KMS-11 (cell line): ENCODE measurements around the gene APOA4.

ENCODE experiments used
- H2AFZ ChIP-seq: fragments of 200-600 bp; sonication (generic); 2 replicates; pipeline ENCODE4 v1.6.1; 2016; ENCODE audit warnings: antibody characterized with exemption, mixed run types, low read depth
- H3K27ac ChIP-seq: fragments of 200-600 bp; sonication (generic); 2 replicates; pipeline ENCODE4 v1.6.1; 2016; ENCODE audit warnings: mild to moderate bottlenecking, mixed run types
- H3K27me3 ChIP-seq: fragments of 200-600 bp; sonication (generic); 2 replicates; pipeline ENCODE4 v1.6.1; 2017; ENCODE audit warnings: mild to moderate bottlenecking, low read depth, mixed run types, moderate library complexity; ENCODE audit not compliant: insufficient read depth
- H3K36me3 ChIP-seq: fragments of 200-600 bp; sonication (generic); 2 replicates; pipeline ENCODE4 v1.6.1; 2017; ENCODE audit warnings: mild to moderate bottlenecking, mixed run types; ENCODE audit not compliant: insufficient read depth
- H3K4me1 ChIP-seq: fragments of 200-600 bp; sonication (generic); 2 replicates; pipeline ENCODE4 v1.6.1; 2016; ENCODE audit warnings: mild to moderate bottlenecking, low read depth, mixed run types; ENCODE audit not compliant: poor library complexity, severe bottlenecking
- H3K4me2 ChIP-seq: fragments of 200-600 bp; sonication (generic); 2 replicates; pipeline ENCODE4 v1.7.0; 2016; ENCODE audit warnings: mild to moderate bottlenecking, mixed run types
- H3K4me3 ChIP-seq: fragments of 200-600 bp; sonication (generic); IDR thresholded peaks from 2 replicates; pipeline ENCODE4 v1.6.1; 2017; ENCODE audit warnings: low read depth, low read length, mixed read lengths; ENCODE audit not compliant: insufficient read depth
- H3K79me2 ChIP-seq: fragments of 200-600 bp; sonication (generic); 2 replicates; pipeline ENCODE4 v1.6.1; 2016; ENCODE audit warnings: low read depth, mixed run types; ENCODE audit not compliant: insufficient read depth
- H3K9ac ChIP-seq: fragments of 200-600 bp; sonication (generic); 2 replicates; pipeline ENCODE4 v1.6.1; 2016; ENCODE audit warnings: mild to moderate bottlenecking, mixed run types
- H4K20me1 ChIP-seq: fragments of 200-600 bp; sonication (generic); 2 replicates; pipeline ENCODE4 v1.6.1; 2016; ENCODE audit warnings: mild to moderate bottlenecking, mixed run types; ENCODE audit not compliant: insufficient read depth
- CTCF ChIP-seq: fragments of 200-600 bp; sonication (generic); conservative IDR thresholded peaks from 2 replicates; pipeline ENCODE4 v1.6.1; 2017; ENCODE audit warnings: low read depth, mild to moderate bottlenecking, antibody characterized with exemption, low read length, moderate library complexity, mixed read lengths

Gene APOA4

GRCh38 chr11:116788975-116789374, 34.1 kb downstream of the APOA4 start:
- Histone ChIP-seq H3K9ac (no peak overlapping the region), H3K27ac (no peak overlapping the region), H3K36me3 (no peaks in the 10 kb centered on the region), H4K20me1 (no peaks in the 10 kb centered on the region), H3K4me3 (no peak overlapping the region), H3K4me2 (no peak overlapping the region), H2AFZ (no peak overlapping the region), H3K4me1 (peaks cover 12% of the 10 kb centered on the region), H3K27me3 (no peaks in the 10 kb centered on the region), H3K79me2 (peaks cover 12% of the 10 kb centered on the region)
- TF ChIP-seq CTCF, result no peak

- peak overlapping the region; percentile 60; the same call in 1 of the 2 replicates for H2AFZ ChIP-seq
- peaks cover 12% of the 10 kb centered on the region for H3K79me2 ChIP-seq
- peaks cover 12% of the 10 kb centered on the region for H3K4me1 ChIP-seq
- H3K4me3 ChIP-seq, result no peak overlapping the region
- TF ChIP-seq CTCF, result no peak
- H3K4me2 ChIP-seq, result peak overlapping the region; percentile 73; the same call in 1 of the 2 replicates
- H3K9ac ChIP-seq, result no peak overlapping the region
- no peak overlapping the region for H3K27ac ChIP-seq
- no peaks in the 10 kb centered on the region for H3K36me3 ChIP-seq
- no peaks in the 10 kb centered on the region for H3K27me3 ChIP-seq
- H4K20me1 ChIP-seq, result no peaks in the 10 kb centered on the region
These were observed 34.6 kb downstream of the APOA4 start for GRCh38 chr11:116788534-116788933.

- H3K79me2 ChIP-seq, result peaks cover 12% of the 10 kb centered on the region
- no peaks in the 10 kb centered on the region for H3K36me3 ChIP-seq
- H4K20me1 ChIP-seq, result no peaks in the 10 kb centered on the region
- H3K27me3 ChIP-seq, result no peaks in the 10 kb centered on the region
- TF ChIP-seq CTCF, result no peak
- H3K27ac ChIP-seq, result no peak within 1 kb of the TSS; the same call in 1 of the 2 replicates
- H3K4me2 ChIP-seq, result peak within 1 kb of the TSS; percentile 73
- no peak within 1 kb of the TSS for H3K4me3 ChIP-seq
- H2AFZ ChIP-seq, result peak within 1 kb of the TSS; percentile 60
- peak within 1 kb of the TSS; percentile 70 for H3K9ac ChIP-seq
- peaks cover 12% of the 10 kb centered on the region for H3K4me1 ChIP-seq
These were observed 35.2 kb downstream of the APOA4 start, which contains the start of gene ZPR1 for GRCh38 chr11:116787786-116788486. Gene ZPR1 (minus strand): TSS chr11:116788023. CDS start chr11:116787990, 33 bp downstream.

- no peak overlapping the region for H3K4me3 ChIP-seq
- H3K4me2 ChIP-seq, result peak overlapping the region; percentile 73; the same call in 1 of the 2 replicates
- no peaks in the 10 kb centered on the region for H3K36me3 ChIP-seq
- H4K20me1 ChIP-seq, result no peaks in the 10 kb centered on the region
- no peak for TF ChIP-seq CTCF
- H3K4me1 ChIP-seq, result peaks cover 12% of the 10 kb centered on the region
- no peaks in the 10 kb centered on the region for H3K27me3 ChIP-seq
- H3K9ac ChIP-seq, result peak overlapping the region; percentile 70
- H2AFZ ChIP-seq, result peak overlapping the region; percentile 60
- H3K79me2 ChIP-seq, result peaks cover 12% of the 10 kb centered on the region
- no peak overlapping the region; the same call in 1 of the 2 replicates for H3K27ac ChIP-seq
These were observed 35.7 kb downstream of the APOA4 start for GRCh38 chr11:116787436-116787785.
